Left cardiac atrium (tissue), 4 donors: ENCODE results near the gene MBLAC2. TPM values are rescaled to one million over a fixed set of nuclear protein-coding genes. Genes with fewer than 3 reads are reported as not detected.

Source experiments
- ATAC-seq, 2 donors: fragments of 200-7000 bp; cut with Tn5 transposase; one replicate each; pipeline ENCODE4 v1.9.1; 2020; ENCODE audit warnings: mild to moderate bottlenecking in 2 of 2, moderate library complexity in 2 of 2
- DNase-seq: peaks from one replicate; pipeline ENCODE4 v3.0.0-alpha.2; 2020
- intact Hi-C, 2 donors: fragments of 100-400 bp; cut with DNase I; formaldehyde crosslinking; loops; one replicate each; pipeline versions ENCODE4 v1.14.1 to v1.15.1; 2022 to 2023
- long read RNA-seq: library from polyadenylated mRNA; unstranded; transcript quantifications from one replicate; pipeline ENCODE4 v2.0.0, GENCODE V29; 2021
- total RNA-seq, 2 donors: library from RNA; stranded (reverse); fragmentation: NEBNext Ultra II Directional; extraction: Animal tissue kit (Norgen Biotek cat#: 25700); gene quantifications; one replicate each; pipeline ENCODE4 v1.2.1, GENCODE V29; 2021
- donor health status: DM: no; HTN: yes; CAD: no.
- donor health status: DM: no; HTN: yes; CAD: no; lungs with severe emphysema.
- donor health status: DM: yes; HTN: yes; CAD: no.
- donor health status: Dilated cardiomyopathy.

MBLAC2 gene
- 1 to 10 TPM; 3.2 to 3.4 TPM for total RNA-seq
- long read RNA-seq, full-length matches to known transcripts, result 8 of 8 reads
- long read RNA-seq, partial matches to known transcripts, result 0 of 8 reads
- long read RNA-seq, other reads (novel, unspliced or antisense), result 0 of 8 reads

DNA sequence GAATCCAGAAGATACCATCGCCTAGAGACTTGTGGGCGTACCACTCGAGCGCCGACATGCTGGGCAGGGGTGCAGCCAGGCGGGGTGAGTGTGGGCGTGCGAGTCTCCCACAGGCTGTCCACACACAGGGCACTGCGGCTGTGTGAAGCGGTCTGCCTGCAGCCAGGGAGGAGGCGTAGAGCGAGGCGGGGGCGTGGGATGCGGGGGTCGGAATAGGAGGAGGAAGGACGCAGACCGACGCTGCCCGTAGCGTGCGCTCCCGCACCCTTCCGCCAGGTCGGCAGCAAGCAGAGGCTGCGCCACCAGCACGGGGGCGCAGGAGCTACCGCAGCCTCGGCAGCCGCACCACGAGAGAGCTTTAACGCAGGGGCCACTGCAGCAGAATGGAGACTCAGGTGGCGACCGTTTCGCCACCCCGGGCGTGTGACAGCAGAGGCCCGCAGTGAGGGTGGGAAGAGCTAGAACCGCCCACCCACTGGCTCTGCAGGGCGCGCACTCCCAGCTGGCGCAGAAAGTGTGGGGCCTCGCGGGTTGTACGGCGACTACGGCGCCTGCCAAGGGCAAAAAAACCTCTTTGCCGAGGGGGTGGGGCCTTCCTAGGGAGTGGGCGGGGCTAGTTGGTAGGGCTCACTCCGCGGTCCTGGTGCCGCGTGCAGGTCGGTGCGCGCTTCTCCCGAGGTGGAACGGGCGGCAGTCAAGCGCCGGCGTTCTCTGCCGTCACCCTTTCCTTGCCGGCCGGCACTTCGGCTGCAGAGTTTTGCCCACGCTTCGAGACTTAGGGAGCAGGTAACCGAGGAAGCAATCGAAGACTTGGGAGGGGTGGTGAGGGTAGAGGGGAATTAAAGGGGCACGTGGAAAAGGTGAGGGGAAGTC lies at the start of gene MBLAC2, which contains the start of gene POLR3G:
MBLAC2 (minus strand) TSS at position 537 of the 873 bp plus-strand sequence; CDS start at position 58, 479 bp downstream.
POLR3G (plus strand) TSS at position 630 of the 873 bp plus-strand sequence. CDS start 10,704 bp downstream, outside the sequence.
- DNase-seq (peak; percentile 93), ATAC-seq (peak; percentile 98)
- intact Hi-C loops, result loop anchor here in 1 of 2 donors (2.0 kb wide), 1 partner anchor 54 kb away; the partner anchor contains the start of gene LYSMD3

DNA sequence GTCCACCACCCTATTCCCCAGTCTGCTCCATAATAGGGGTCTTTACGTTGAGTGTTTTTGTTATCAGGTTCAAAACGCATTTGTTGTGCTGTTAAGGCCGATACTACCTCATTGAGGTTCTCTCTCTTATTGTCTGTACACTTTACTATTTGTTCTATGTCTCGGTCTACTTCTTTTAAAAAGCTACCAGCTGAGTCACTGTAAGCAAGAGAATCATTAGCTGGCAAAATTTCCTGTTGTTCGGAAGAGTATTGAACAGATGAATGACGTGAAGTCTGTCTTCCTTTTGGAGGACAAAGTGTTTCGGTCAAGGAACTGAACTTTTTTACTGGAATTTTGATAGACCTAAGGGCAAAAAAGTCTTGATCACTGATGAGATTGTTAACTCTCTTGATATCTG lies 44.5 kb upstream of the MBLAC2 start:
- ATAC-seq (no peak), DNase-seq (no peak)
- intact Hi-C loops, result no loop called here

DNA sequence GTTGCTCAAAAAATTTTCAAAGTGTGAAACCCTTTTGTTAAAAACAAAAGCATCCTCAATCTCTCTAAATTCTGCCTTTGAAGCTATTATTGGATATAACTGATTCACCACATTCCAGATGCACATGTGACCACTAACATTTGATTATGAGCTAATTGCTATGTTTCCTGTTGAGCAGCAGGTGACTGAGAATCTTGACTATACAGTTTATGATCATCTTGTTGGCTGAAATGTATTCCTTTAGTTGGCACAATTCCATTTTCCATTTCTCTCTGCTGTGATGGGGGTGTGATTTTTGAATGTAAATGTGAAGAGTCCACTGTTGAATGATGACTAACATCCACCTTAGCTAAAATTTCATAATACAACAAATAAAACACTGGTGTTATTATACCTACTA lies 44.1 kb upstream of the MBLAC2 start:
- no peak for DNase-seq
- intact Hi-C loops, result no loop called here
- ATAC-seq, result no peak

DNA sequence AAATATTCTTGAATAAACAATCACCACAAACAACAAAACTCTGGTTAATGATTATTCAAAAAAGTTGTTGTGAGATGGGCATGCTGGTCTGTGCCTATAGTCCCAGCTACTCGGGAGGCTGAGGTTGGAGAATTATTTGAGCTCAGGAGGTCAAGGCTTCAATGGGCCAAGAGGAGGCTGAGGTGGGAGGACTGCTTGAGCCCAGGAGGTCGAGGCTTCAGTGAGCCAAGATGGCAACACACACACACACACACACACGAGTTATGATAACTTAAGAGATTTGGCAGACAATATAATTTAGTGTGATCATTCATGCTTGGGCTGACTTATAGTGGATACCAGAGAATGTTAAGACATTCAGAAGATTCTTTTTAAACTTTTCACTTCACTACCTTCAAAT lies 39.9 kb upstream of the MBLAC2 start:
- ATAC-seq (no peak), DNase-seq (no peak)
- intact Hi-C loops, result no loop called here

DNA sequence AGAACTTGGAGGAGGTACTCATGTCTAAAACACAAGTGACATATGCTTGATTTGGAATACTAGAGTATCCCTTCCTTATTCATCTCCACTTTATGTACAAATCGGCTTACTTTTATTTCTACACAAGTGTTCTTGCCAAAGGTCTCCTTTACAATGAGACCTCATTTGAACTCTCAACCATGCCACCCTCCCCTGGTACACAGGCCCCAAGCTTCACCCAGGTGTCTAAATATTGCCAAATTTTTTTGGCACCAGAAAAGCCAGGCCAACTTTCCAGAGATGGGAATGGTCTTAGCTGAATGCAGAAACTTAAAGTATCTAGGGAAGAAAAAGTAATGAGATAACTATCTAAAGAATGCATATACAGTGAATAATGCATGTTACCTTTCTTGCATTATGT lies 35.9 kb upstream of the MBLAC2 start:
- ATAC-seq (no peak), DNase-seq (no peak)
- intact Hi-C loops, result no loop called here

DNA sequence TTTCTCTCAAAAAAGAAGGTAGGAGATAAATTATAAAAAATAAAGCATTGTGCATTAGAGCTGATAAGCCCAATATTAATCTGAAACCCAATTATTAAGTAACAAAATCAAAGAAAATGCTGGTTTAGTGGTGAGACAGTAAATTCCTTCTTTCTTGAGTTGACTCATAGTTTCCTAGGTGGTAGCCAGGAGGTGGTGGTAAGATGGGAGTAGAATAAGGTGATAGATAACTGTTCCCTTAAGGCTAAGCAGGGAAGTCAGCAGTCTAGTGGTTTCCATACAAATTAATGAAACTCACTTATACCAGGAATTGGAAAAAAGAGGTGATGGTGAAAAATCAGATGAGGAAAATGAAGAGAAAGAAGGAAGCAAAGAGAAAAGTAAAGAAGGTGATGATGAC lies 31.6 kb upstream of the MBLAC2 start:
- ATAC-seq (no peak), DNase-seq (no peak)
- intact Hi-C loops, result no loop called here

DNA sequence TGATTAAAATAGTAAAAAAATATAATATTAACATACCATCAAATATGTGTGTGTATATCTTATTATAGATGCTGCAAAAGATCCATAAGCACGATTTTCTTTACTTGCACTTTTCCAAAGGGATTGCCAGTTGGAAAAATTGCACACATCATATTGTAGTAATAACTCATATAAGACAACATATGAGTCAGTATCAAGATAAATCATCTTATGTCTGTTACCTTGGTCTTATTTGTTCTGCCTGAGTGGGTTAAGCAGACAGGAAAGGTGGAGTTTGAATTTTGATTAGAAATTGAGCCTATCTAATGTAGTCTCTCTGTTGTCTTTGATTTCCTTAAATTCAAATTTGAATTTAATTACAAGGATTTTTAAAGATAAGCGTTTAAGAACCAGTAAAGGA lies 30.2 kb upstream of the MBLAC2 start:
- ATAC-seq (no peak), DNase-seq (no peak)
- intact Hi-C loops, result no loop called here

DNA sequence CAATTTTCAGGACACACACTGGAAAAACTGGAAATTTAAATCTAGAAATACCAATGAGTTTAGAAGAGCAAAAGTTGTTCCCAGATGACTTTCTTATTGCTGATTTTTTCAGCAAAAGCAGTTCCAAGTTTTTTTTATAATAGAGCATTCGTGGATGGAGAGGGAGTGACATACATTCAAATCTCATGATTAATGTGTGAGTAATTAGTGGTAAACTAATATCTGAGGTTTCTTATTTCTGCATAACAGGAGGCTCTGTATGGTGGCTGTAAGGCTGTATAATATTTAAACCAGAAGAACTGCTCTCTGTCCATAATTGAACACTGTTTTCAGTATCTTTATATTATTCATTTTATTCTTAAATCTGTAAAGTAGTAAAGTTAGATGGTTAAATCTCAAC lies 29.0 kb upstream of the MBLAC2 start:
- intact Hi-C loops, result no loop called here

DNA sequence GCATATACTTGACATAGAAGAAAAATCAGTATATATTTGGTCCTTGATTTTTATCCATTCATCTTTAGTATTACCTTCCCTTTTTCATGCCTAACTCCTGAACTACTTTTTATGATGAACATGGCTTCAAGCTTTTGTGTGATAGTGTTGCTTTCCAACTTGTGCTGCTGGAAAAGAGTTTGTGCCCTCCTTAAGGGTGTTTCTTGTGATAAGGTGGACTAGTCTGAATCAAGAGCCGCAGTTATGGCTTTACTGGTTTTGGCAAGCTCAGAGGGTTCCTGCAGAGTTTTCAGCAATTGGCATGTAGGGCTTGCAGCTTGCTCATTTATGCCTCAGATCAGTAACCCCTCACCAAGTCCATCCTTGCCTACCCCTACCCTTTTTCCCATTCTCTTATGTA lies 20.6 kb upstream of the MBLAC2 start:
- no peak for ATAC-seq
- no peak for DNase-seq
- intact Hi-C loops, result no loop called here

More for the DNA sequence above, 29.0 kb upstream of the MBLAC2 start:
- ATAC-seq (no peak), DNase-seq (no peak)

DNA sequence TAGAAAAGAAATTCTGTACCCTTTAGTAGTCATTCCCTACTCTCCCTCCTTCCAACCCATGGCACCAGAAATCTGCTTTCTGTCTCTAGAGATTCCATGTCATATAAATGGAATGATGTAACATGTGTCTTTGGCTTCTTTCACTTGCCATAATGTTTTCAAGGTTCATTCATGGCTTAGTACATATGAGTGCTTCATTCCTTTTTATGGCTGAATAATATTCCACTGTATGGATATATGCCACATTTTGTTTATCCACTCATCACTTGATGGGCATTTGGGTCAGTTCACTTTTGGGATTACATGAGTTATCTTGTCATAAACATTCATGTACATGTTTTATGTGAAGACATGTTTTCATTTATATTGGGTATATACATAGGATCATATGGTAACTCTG lies 19.5 kb upstream of the MBLAC2 start:
- intact Hi-C loops, result no loop called here
- DNase-seq (no peak), ATAC-seq (no peak)

DNA sequence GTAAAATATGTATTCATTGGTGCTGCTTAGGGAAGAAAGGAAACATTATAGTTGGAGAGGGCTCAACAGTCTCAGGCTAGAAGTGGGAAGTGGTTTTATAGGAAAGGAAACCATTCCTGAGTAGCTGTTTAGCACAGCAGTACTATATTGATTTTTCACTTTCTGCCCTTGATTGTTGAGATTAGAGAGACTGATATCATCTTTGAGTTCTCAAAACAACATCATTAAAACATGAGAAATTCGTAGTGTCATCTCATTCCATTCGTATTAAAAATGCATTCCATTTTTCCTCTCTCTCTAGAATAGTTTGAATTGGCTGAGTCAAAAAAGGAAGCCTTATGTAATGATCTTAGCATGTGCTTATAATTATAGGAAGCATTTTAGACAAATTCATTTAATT lies 14.2 kb upstream of the MBLAC2 start:
- ATAC-seq (no peak), DNase-seq (no peak)
- intact Hi-C loops, result no loop called here

DNA sequence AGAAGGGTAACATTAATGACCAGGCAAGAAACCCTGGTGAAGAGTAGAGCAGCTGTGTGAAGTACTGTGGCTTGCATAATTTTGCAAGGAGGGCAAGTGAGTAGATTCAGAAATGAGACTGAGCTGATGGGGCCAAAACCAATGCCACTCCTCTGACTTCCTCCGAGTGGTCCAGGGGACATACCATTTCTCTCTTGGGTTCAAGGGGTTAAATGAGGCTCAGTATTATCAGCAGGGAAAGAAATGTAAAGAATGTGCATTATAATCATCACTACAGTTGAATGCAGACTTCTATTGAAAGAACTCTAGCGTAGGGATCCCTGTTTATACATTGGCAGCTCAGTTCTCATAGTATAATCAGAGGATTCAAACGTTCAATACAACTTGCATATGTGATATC lies 10.0 kb upstream of the MBLAC2 start:
- intact Hi-C loops, result no loop called here
- DNase-seq (no peak), ATAC-seq (no peak)

DNA sequence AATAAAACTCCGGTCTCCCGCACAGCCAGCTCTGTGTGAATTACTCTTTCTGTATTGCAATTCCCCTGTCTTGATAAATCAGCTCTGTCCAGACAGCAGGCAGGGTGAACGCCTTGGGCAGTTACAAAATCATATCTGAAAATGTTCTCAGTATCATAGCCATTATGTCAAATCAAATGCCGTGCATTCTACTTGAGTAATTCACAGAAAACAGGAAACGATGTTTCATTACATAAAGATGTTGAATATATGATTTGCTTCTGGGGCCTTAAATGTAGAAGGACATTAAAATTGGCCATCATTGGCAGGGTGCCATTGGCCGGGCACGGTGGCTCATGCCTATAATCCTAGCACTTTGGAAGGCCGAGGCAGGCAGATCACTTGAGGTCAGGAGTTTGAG lies 8.6 kb upstream of the MBLAC2 start:
- no peak for ATAC-seq
- no peak for DNase-seq
- intact Hi-C loops, result no loop called here

DNA sequence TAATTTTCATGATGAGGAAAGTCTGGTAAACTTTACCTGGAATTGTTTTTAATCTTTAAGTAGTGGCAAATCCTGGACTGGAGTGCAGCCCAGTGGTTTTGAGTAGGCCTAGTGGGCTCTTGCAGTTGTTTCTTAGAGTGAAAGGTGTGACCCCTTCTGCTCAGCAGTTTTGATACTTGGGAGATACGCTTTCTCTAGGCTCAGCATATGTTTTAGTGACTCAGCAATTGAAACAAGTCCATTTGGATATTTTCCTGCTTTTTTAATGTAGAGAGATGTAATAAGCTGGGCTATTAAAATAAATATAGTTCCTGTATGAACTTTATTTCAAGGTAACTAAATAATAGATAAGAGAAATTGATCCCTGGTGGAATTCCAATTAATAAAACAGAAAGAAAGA lies 6.1 kb upstream of the MBLAC2 start:
- intact Hi-C loops, result no loop called here
- DNase-seq (no peak), ATAC-seq (no peak)

DNA sequence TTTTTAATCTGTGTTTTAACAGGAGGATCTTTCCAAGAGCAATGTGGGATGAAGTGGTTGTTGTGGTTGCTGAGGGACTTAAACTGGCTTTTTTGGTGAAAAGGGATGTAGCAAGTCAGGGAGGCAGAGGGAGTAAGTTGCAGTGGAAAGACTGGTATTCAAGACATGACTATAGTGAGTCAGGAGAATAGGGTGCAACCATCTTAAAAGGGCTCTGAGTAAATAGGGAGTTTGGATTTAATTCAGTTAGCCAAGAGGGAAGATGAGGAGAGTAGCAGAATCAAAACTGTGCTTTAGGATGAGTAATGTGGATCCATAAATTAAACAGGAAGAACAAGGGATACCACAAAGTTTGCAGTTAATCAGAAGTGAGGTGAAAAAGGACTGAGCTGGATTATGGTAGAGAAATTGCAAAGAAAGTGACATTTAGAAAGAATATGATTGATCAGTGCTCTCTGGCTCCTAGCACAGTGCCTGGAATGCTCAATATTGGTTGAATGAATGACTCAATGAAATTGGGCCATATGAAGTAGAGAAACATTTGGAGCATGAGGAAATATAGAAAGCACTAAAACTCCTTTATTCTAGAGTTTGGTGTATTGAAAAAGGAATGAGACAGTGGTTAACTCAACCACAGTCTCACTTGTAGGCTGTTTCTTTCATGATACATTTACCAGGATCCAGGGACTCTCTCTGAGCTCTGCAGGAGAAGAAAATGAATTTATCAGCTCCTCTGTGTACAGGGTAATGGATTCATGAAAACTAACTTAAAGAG lies 5.2 kb upstream of the MBLAC2 start:
- ATAC-seq (no peak), DNase-seq (no peak)
- intact Hi-C loops, result no loop called here

DNA sequence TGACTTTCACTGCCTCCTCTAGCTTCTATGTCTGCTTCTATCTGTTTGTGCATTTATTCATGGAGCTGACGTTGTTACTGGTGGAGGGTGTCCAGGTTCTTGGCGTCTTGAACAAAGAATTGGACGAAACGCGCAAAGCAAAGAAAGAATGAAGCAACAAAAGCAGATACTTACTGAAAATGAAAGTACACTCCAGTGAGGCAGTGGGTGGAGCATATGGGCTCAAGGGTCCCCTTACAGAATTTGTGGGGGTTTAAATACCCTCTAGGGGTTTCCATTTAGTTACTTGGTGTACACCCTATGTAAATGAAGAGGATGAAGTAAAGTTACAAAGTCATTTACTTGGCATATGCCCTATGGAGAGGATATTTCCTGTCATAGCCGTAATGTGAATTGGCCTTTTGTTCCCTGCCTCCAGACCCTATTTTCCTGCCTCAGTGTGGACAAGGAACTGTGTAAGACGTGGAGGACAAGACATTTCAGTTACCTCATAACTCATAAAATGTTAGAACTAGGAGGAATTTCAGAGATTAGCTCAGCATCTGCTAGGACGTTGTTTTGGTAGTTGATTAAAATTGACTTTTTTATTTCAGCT lies 3.1 kb upstream of the MBLAC2 start:
- no peak for DNase-seq
- intact Hi-C loops, result no loop called here
- no peak for ATAC-seq

DNA sequence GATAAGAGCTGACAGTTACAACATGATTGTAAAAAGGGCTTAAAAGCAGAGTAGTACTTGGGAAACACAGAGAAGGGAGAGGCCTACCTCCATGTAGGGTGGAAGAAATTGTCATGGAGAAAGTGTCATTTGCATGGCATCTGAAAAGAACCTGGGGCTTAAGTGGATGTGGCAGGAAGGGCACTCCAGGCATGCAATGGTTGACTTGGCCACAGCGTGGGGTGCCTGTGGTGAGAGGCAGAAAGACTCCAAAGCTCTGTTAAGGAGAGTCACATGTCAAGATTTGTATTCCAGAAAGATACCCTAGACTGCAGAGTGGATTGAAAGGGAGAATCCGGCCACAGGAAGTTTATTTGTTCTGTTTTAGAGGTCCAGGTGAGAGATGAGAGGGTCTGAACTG lies 2.5 kb upstream of the MBLAC2 start:
- intact Hi-C loops, result no loop called here
- ATAC-seq (no peak), DNase-seq (no peak)

DNA sequence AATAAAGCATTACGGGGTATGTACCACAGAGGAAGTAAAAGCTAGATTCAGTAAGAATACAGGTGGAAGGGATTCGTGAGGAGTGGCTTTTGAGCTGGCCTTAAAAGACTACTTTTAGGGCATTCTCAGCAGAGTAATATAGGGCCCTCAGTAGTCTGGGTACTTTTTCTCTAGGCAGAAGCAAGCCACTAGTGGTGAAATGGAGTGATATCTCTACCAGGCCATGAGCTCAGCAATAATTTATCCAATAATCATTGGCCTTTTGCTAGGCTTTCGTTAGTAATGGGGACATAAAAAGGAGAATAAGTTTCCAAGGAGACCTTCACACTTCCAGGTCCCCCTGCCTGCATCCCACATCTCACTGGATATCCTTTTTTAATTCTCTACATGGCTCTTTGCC lies 1.8 kb upstream of the MBLAC2 start:
- ATAC-seq (no peak), DNase-seq (no peak)
- intact Hi-C loops, result no loop called here

DNA sequence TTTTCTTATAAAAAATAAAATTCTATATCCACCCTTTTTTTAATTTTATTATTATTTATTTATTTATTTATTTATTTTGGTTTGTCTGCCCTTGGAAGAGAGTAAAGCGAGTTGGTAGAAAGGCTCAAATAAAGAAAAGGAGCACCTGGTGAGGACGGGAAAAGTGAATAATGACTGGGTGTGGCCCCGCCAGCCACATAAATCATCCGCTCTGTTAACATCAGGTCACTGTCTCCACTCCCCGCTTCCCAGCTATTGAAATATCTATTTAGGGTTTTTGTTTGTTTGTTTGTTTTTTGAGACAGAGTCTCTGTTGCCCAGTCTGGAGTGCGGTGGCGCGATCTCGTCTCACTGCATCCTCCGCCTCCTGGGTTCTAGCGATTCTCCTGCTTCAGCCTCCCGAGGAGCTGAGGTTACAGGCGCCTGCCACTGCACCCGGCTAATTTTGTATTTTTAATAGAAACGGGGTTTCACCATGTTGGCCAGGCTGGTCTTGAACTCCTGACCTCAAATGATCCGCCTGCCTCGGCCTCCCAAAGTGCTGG lies 937 bp upstream of the MBLAC2 start:
- ATAC-seq (no peak), DNase-seq (no peak)
- intact Hi-C loops, result loop anchor here in 1 of 2 donors (2.0 kb wide), 1 partner anchor 53 kb away; the partner anchor contains the start of gene LYSMD3
